ENCODE results near the gene DNA2.

GRCh38 chr10:68419376-68419775 is 52.4 kb downstream of the DNA2 start:
- TF ChIP-seq CTCF (IDR thresholded peaks at IDR 0.05; ENCODE audit: poor library complexity) (no peak), EZH2phosphoT487 (IDR thresholded peaks at IDR 0.05; ENCODE audit: low read depth, severe bottlenecking, unreplicated experiment) (no peak), EZH2 (IDR thresholded peaks at IDR 0.05; ENCODE audit: borderline replicate concordance) (no peak)

All from hepatocyte (in vitro differentiated cells).